ENCODE results near the gene SGMS1.

SGMS1 gene

GRCh38 chr10:50556237-50557120 is 67.3 kb downstream of the SGMS1 start:
- Histone ChIP-seq H3K36me3 (ENCODE audit: insufficient read depth) (no peaks in the 10 kb centered on the region), H4K20me1 (ENCODE audit: insufficient read depth) (no peaks in the 10 kb centered on the region), H3K4me1 (ENCODE audit: low read depth, poor library complexity, severe bottlenecking) (peaks cover 39% of the 10 kb centered on the region), H3K27ac (no peak overlapping the region), H2AFZ (ENCODE audit: low read depth) (no peak overlapping the region), H3K4me3 (IDR thresholded peaks at IDR 0.05; ENCODE audit: insufficient read depth, low read depth, low read length) (no peak overlapping the region), H3K9ac (no peak overlapping the region), H3K27me3 (ENCODE audit: insufficient read depth, low read depth) (no peaks in the 10 kb centered on the region), H3K79me2 (ENCODE audit: insufficient read depth, low read depth) (peaks cover 12% of the 10 kb centered on the region), H3K4me2 (no peak overlapping the region)
- no peak for TF ChIP-seq CTCF (conservative IDR thresholded peaks at IDR 0.05; ENCODE audit: low read depth, low read length)

GRCh38 chr10:50554995-50555568 is 68.7 kb downstream of the SGMS1 start:
- Histone ChIP-seq H3K27me3 (ENCODE audit: insufficient read depth, low read depth) (no peaks in the 10 kb centered on the region), H3K4me2 (no peak overlapping the region), H4K20me1 (ENCODE audit: insufficient read depth) (no peaks in the 10 kb centered on the region), H3K79me2 (ENCODE audit: insufficient read depth, low read depth) (peaks cover 12% of the 10 kb centered on the region), H3K4me3 (IDR thresholded peaks at IDR 0.05; ENCODE audit: insufficient read depth, low read depth, low read length) (no peak overlapping the region), H3K9ac (no peak overlapping the region), H3K4me1 (ENCODE audit: low read depth, poor library complexity, severe bottlenecking) (peaks cover 32% of the 10 kb centered on the region), H3K27ac (no peak overlapping the region), H3K36me3 (ENCODE audit: insufficient read depth) (no peaks in the 10 kb centered on the region), H2AFZ (ENCODE audit: low read depth) (no peak overlapping the region)
- TF ChIP-seq CTCF (conservative IDR thresholded peaks at IDR 0.05; ENCODE audit: low read depth, low read length): no peak

- no peak overlapping the region for H3K4me2 ChIP-seq
- H3K4me1 ChIP-seq (ENCODE audit: low read depth, poor library complexity, severe bottlenecking): peaks cover 32% of the 10 kb centered on the region
- no peak overlapping the region for H3K4me3 ChIP-seq (IDR thresholded peaks at IDR 0.05; ENCODE audit: insufficient read depth, low read depth, low read length)
- H4K20me1 ChIP-seq (ENCODE audit: insufficient read depth): no peaks in the 10 kb centered on the region
- no peak for TF ChIP-seq CTCF (conservative IDR thresholded peaks at IDR 0.05; ENCODE audit: low read depth, low read length)
- no peak overlapping the region for H2AFZ ChIP-seq (ENCODE audit: low read depth)
- H3K79me2 ChIP-seq (ENCODE audit: insufficient read depth, low read depth): peaks cover 14% of the 10 kb centered on the region
- H3K36me3 ChIP-seq (ENCODE audit: insufficient read depth): no peaks in the 10 kb centered on the region
- no peak overlapping the region for H3K9ac ChIP-seq
- no peaks in the 10 kb centered on the region for H3K27me3 ChIP-seq (ENCODE audit: insufficient read depth, low read depth)
- no peak overlapping the region for H3K27ac ChIP-seq
Observed at GRCh38 chr10:50554376-50554994, 69.3 kb downstream of the SGMS1 start.

GRCh38 chr10:50552771-50553535 is 70.8 kb downstream of the SGMS1 start:
- H3K27ac ChIP-seq: no peak overlapping the region
- no peak overlapping the region for H3K4me3 ChIP-seq (IDR thresholded peaks at IDR 0.05; ENCODE audit: insufficient read depth, low read depth, low read length)
- peak; percentile 57 for TF ChIP-seq CTCF (conservative IDR thresholded peaks at IDR 0.05; ENCODE audit: low read depth, low read length)
- no peak overlapping the region for H2AFZ ChIP-seq (ENCODE audit: low read depth)
- H3K36me3 ChIP-seq (ENCODE audit: insufficient read depth): no peaks in the 10 kb centered on the region
- peak overlapping the region; percentile 43 for H3K4me2 ChIP-seq
- no peak overlapping the region for H3K9ac ChIP-seq
- peaks cover 32% of the 10 kb centered on the region for H3K4me1 ChIP-seq (ENCODE audit: low read depth, poor library complexity, severe bottlenecking)
- no peaks in the 10 kb centered on the region for H3K27me3 ChIP-seq (ENCODE audit: insufficient read depth, low read depth)
- H4K20me1 ChIP-seq (ENCODE audit: insufficient read depth): no peaks in the 10 kb centered on the region
- H3K79me2 ChIP-seq (ENCODE audit: insufficient read depth, low read depth): peaks cover 24% of the 10 kb centered on the region

Data from KMS-11 (cell line).